Mucosa of descending colon (tissue), 3 donors: ENCODE data around the gene SLC35E4. TPM values are rescaled to one million over a fixed set of nuclear protein-coding genes. Genes with fewer than 3 reads are reported as not detected.

Experiments used
- ATAC-seq: fragments of 200-7000 bp; cut with Tn5 transposase; one replicate; pipeline ENCODE4 v1.9.1; 2020; ENCODE audit warnings: mild to moderate bottlenecking, moderate library complexity
- DNase-seq, 3 donors: peaks; one replicate each; pipeline ENCODE4 v3.0.0-alpha.2; 2020
- H3K36me3 ChIP-seq: fragments of 200-600 bp; one replicate; pipeline ENCODE4 v1.8.0; 2021; ENCODE audit warnings: low read depth, mild to moderate bottlenecking
- H3K4me1 ChIP-seq: fragments of 200-600 bp; one replicate; pipeline ENCODE4 v1.8.0; 2021; ENCODE audit warnings: low read depth, mild to moderate bottlenecking
- H3K4me3 ChIP-seq: fragments of 200-600 bp; one replicate; pipeline ENCODE4 v1.8.0; 2021; ENCODE audit warnings: mild to moderate bottlenecking
- H3K9me3 ChIP-seq: fragments of 200-600 bp; one replicate; pipeline ENCODE4 v1.8.0; 2021; ENCODE audit warnings: mild to moderate bottlenecking
- intact Hi-C, 2 donors: fragments of 100-400 bp; cut with DNase I in 1 of 2; cut with micrococcal nuclease in 1 of 2; formaldehyde crosslinking; loops; one replicate each; pipeline versions ENCODE4 v1.11.0 to v1.11.1; 2022; cut with DNase I, micrococcal nuclease
- total RNA-seq, 3 donors: library from RNA; stranded (reverse); fragmentation: NEBNext Ultra II Directional in 2 of 3; extraction: Animal tissue kit (Norgen Biotek cat#: 25700) in 2 of 3; gene quantifications; one replicate each; pipeline versions ENCODE4 v1.2.1 to v1.2.4, GENCODE V29; 2021 to 2023
- TF ChIP-seq, protein P1 (sequence below): fragments of 200-600 bp; IDR thresholded peaks from one replicate; pipeline ENCODE4 v1.8.0; 2022; ENCODE audit warnings: antibody characterized with exemption, mild to moderate bottlenecking
- donor health status: DM: no; HTN: no; CAD: no; lungs with moderate emphysema.
- donor health status: DM: no; HTN: no; CAD: no.
- donor health status: DM: no; HTN: yes; CAD: no.

SLC35E4 gene
- total RNA-seq, 3 donors from 2014 or later = 5.0 to 8.5 (median 7.6) TPM

DNA sequence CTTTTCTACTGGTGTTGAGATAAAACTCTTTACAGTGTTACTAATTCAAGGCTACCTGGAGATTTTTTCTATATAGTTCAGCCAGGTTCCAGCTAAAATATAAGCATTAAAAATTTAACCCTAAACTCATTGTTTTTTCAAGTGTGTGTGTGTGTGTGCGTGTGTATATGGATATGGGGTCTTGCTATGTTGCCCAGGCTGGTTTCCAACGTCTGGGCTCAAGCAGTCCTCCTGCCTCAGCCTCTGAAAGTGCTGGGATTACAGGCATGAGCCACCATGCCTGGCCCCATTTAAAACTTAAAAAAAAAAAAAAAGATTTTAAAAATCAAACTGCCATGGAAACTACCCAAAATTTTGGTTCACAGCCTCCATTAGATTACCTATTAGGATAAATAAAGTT lies 39.4 kb upstream of the SLC35E4 start:
- intact Hi-C loops = no loop called here

GRCh38 chr22:30596886-30597285 lies 38.7 kb upstream of the SLC35E4 start:
- intact Hi-C loops = no loop called here
- DNase-seq = no peak
- H3K36me3 ChIP-seq = no peaks in the 10 kb centered on the region
- H3K4me1 ChIP-seq = peaks cover 3% of the 10 kb centered on the region
- TF ChIP-seq, protein P1, sequence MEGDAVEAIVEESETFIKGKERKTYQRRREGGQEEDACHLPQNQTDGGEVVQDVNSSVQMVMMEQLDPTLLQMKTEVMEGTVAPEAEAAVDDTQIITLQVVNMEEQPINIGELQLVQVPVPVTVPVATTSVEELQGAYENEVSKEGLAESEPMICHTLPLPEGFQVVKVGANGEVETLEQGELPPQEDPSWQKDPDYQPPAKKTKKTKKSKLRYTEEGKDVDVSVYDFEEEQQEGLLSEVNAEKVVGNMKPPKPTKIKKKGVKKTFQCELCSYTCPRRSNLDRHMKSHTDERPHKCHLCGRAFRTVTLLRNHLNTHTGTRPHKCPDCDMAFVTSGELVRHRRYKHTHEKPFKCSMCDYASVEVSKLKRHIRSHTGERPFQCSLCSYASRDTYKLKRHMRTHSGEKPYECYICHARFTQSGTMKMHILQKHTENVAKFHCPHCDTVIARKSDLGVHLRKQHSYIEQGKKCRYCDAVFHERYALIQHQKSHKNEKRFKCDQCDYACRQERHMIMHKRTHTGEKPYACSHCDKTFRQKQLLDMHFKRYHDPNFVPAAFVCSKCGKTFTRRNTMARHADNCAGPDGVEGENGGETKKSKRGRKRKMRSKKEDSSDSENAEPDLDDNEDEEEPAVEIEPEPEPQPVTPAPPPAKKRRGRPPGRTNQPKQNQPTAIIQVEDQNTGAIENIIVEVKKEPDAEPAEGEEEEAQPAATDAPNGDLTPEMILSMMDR = no peak
- no peak overlapping the region for H3K4me3 ChIP-seq
- ATAC-seq = no peak
- H3K9me3 ChIP-seq = no peaks in the 10 kb centered on the region

More for the DNA sequence above, 39.4 kb upstream of the SLC35E4 start:
- DNase-seq (no peak), ATAC-seq (no peak)
- no peaks in the 10 kb centered on the region for H3K4me1 ChIP-seq
- H3K36me3 ChIP-seq = no peaks in the 10 kb centered on the region
- H3K4me3 ChIP-seq = no peak overlapping the region
- TF ChIP-seq, protein P1 = no peak
- no peaks in the 10 kb centered on the region for H3K9me3 ChIP-seq

GRCh38 chr22:30598986-30599385 lies 36.6 kb upstream of the SLC35E4 start:
- intact Hi-C loops = no loop called here
- no peaks in the 10 kb centered on the region for H3K36me3 ChIP-seq
- DNase-seq = no peak
- H3K4me3 ChIP-seq = no peak overlapping the region
- ATAC-seq = no peak
- peaks cover 11% of the 10 kb centered on the region for H3K4me1 ChIP-seq
- H3K9me3 ChIP-seq = no peaks in the 10 kb centered on the region
- TF ChIP-seq, protein P1 = no peak

DNA sequence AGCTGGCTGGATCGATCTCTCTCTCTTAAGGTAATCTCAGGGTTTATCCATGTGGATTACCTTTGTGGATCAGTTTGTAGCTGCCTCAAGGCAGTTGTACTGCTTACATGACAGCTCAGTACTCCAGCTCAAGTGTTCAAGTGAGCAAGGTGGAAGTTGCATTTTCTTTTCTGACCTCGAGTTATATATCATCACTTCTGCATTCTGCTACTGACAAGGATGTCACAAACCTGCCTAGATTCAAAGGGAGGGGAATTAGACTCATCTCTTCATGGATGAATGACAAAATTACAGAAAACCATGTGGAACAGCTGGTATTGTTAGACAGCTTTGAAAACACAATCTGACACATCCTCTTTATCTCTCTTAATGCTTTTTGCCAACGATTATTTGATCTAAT lies 34.7 kb upstream of the SLC35E4 start:
- Histone ChIP-seq H3K9me3 (no peaks in the 10 kb centered on the region), H3K36me3 (no peaks in the 10 kb centered on the region), H3K4me1 (peaks cover 22% of the 10 kb centered on the region), H3K4me3 (no peak overlapping the region)
- DNase-seq (no peak), ATAC-seq (no peak)
- TF ChIP-seq, protein P1 = no peak
- intact Hi-C loops = no loop called here

DNA sequence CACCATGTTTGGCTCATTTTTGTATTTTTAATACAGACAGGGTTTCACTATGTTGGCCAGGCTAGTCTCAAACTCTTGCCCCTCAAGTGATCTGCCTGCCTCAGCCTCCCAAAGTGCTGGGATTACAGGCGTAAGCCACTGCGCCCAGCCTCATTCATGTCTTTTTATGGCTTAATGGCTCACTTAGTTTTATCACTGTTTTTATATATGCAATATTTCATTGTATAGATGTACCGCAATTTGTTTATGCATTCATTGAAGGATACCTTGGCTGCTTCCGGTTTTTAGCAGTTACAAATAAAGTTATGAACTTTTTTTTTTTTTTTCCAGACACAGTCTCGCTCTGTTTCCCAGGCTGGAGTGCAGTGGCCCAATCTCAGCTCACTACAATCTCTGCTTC lies 34.1 kb upstream of the SLC35E4 start:
- DNase-seq (no peak), ATAC-seq (peak; percentile 77)
- H3K36me3 ChIP-seq = no peaks in the 10 kb centered on the region
- peaks cover 27% of the 10 kb centered on the region for H3K4me1 ChIP-seq
- H3K9me3 ChIP-seq = no peaks in the 10 kb centered on the region
- no peak overlapping the region for H3K4me3 ChIP-seq
- TF ChIP-seq, protein P1 = no peak
- intact Hi-C loops = no loop called here

DNA sequence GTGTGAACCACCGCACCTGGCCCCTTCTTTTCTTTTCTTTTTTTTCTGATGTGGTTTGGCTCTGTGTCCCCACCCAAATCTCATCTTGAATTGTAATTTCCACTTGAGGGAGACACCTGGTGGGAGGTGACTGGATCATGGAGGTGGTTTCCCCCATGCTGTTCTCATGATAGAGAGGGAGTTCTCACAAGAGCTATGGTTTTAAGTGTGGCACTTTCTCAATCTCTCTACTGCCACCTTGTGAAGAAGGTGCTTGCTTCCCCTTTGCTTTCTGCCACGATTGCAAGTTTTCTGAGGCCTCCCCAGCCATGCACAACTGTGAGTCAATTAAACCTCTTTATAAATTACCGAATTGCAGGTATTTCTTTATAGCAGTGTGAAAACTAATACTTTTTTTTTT lies 33.5 kb upstream of the SLC35E4 start:
- intact Hi-C loops = no loop called here
- peak; percentile 53 for ATAC-seq
- TF ChIP-seq, protein P1 = no peak

More for the DNA sequence above, 33.5 kb upstream of the SLC35E4 start:
- no peak overlapping the region for H3K4me3 ChIP-seq
- H3K4me1 ChIP-seq = peaks cover 27% of the 10 kb centered on the region
- no peaks in the 10 kb centered on the region for H3K9me3 ChIP-seq
- H3K36me3 ChIP-seq = no peaks in the 10 kb centered on the region
- no peak for DNase-seq
